ENCODE data around the gene MARCHF10. TPM values are rescaled to one million over a fixed set of nuclear protein-coding genes. Genes with fewer than 3 reads are reported as not detected.

MARCHF10 gene
- total RNA-seq, 1 experiment from 2014 or later, result 0.39 TPM

- H3K4me1 ChIP-seq (ENCODE audit: control insufficient read depth, insufficient read depth, low read length), result peaks cover 29% of the 10 kb centered on the region
- intact Hi-C loops (cut with micrococcal nuclease; ENCODE audit: unreplicated experiment), result loop anchor here (1.0 to 10.0 kb wide), 2 partner anchors 265 to 701 kb away; no protein-coding TSS in a partner anchor
- H3K9me3 ChIP-seq (ENCODE audit: control insufficient read depth, insufficient read depth, low read depth, low read length), result no peaks in the 10 kb centered on the region
- ChIA-PET POLR2A (no interaction called here), CTCF (interaction anchor here (0.7 kb wide), 1 partner anchor 704 kb away, joined by 3 read pairs; no protein-coding TSS in a partner anchor)
- in situ Hi-C loops (cut with HindIII; ENCODE audit: low pct_unique_long_range_greater_than_20kb, low sequenced_read_pairs), result no loop called here
- no peaks in the 10 kb centered on the region for H3K27me3 ChIP-seq (ENCODE audit: control insufficient read depth, insufficient read depth, low read length)
- peak overlapping the region; percentile 37 for H3K27ac ChIP-seq (ENCODE audit: low read length)
- no peak for TF ChIP-seq TCF7L2 (IDR thresholded peaks at IDR 0.05; ENCODE audit: low read depth, low read length)
- no peak for TF ChIP-seq CTCF (IDR thresholded peaks at IDR 0.05)
- TF ChIP-seq SIN3A (IDR thresholded peaks at IDR 0.05; ENCODE audit: borderline replicate concordance, insufficient read depth, low read depth, low read length), result no peak
- no peak for TF ChIP-seq REST (IDR thresholded peaks at IDR 0.05; ENCODE audit: insufficient read depth in 1 of 2, low read depth in 2 of 2, low read length in 1 of 2)
- TF ChIP-seq POLR2AphosphoS5 (IDR thresholded peaks at IDR 0.05; ENCODE audit: low read depth, low read length), result no peak
- no peaks in the 10 kb centered on the region for H3K36me3 ChIP-seq (ENCODE audit: control insufficient read depth, insufficient read depth, low read length)
- DNase-seq (ENCODE audit: low read depth, low spot score) (no peak), ATAC-seq (peak; percentile 68)
- BruUV-seq (replicated peaks), result no TSS peak
- H3K4me3 ChIP-seq (ENCODE audit: low read depth in 2 of 2, low read length in 2 of 2), result peak overlapping the region; percentile 55 to 68
Measured at GRCh38 chr17:62703261-62703775, 104.8 kb downstream of the MARCHF10 start.

GRCh38 chr17:62702746-62703260, 105.3 kb downstream of the MARCHF10 start:
- in situ Hi-C loops (cut with HindIII; ENCODE audit: low pct_unique_long_range_greater_than_20kb, low sequenced_read_pairs), result no loop called here
- no peak for TF ChIP-seq POLR2AphosphoS5 (IDR thresholded peaks at IDR 0.05; ENCODE audit: low read depth, low read length)
- TF ChIP-seq SIN3A (IDR thresholded peaks at IDR 0.05; ENCODE audit: borderline replicate concordance, insufficient read depth, low read depth, low read length), result no peak
- DNase-seq (ENCODE audit: low read depth, low spot score) (no peak), ATAC-seq (peak; percentile 1; the same call in 1 of the 2 replicates)
- Histone ChIP-seq H3K4me3 (ENCODE audit: low read depth in 2 of 2, low read length in 2 of 2) (peak overlapping the region in 1 of 2 experiments; percentile 68; a peak in 2 of 4 replicates), H3K4me1 (ENCODE audit: control insufficient read depth, insufficient read depth, low read length) (peaks cover 29% of the 10 kb centered on the region), H3K36me3 (ENCODE audit: control insufficient read depth, insufficient read depth, low read length) (no peaks in the 10 kb centered on the region), H3K27me3 (ENCODE audit: control insufficient read depth, insufficient read depth, low read length) (no peaks in the 10 kb centered on the region), H3K9me3 (ENCODE audit: control insufficient read depth, insufficient read depth, low read depth, low read length) (no peaks in the 10 kb centered on the region), H3K27ac (ENCODE audit: low read length) (peak overlapping the region; percentile 37)
- intact Hi-C loops (cut with micrococcal nuclease; ENCODE audit: unreplicated experiment), result loop anchor here (1.0 to 10.0 kb wide), 2 partner anchors 265 to 702 kb away; no protein-coding TSS in a partner anchor
- CTCF ChIA-PET, result interaction anchor here (0.7 kb wide), 1 partner anchor 704 kb away, joined by 3 read pairs; no protein-coding TSS in a partner anchor
- POLR2A ChIA-PET, result no interaction called here
- BruUV-seq (replicated peaks), result no TSS peak

- POLR2A ChIA-PET, result no interaction called here
- H3K4me3 ChIP-seq (ENCODE audit: low read depth in 2 of 2, low read length in 2 of 2), result no peak overlapping the region
- no peaks in the 10 kb centered on the region for H3K36me3 ChIP-seq (ENCODE audit: control insufficient read depth, insufficient read depth, low read length)
- CTCF ChIA-PET, result no interaction called here
- no peaks in the 10 kb centered on the region for H3K9me3 ChIP-seq (ENCODE audit: control insufficient read depth, insufficient read depth, low read depth, low read length)
- DNase-seq (ENCODE audit: low read depth, low spot score) (no peak), ATAC-seq (no peak)
- intact Hi-C loops (cut with micrococcal nuclease; ENCODE audit: unreplicated experiment), result loop anchor here (10.0 kb wide), 1 partner anchor 703 kb away; no protein-coding TSS in a partner anchor
- H3K4me1 ChIP-seq (ENCODE audit: control insufficient read depth, insufficient read depth, low read length), result peaks cover 29% of the 10 kb centered on the region
- no TSS peak for BruUV-seq (replicated peaks)
- no peak for TF ChIP-seq CTCF (IDR thresholded peaks at IDR 0.05)
- no peak for TF ChIP-seq POLR2AphosphoS5 (IDR thresholded peaks at IDR 0.05; ENCODE audit: low read depth, low read length)
- no peak for TF ChIP-seq REST (IDR thresholded peaks at IDR 0.05; ENCODE audit: insufficient read depth in 1 of 2, low read depth in 2 of 2, low read length in 1 of 2)
- TF ChIP-seq TCF7L2 (IDR thresholded peaks at IDR 0.05; ENCODE audit: low read depth, low read length), result no peak
- TF ChIP-seq SIN3A (IDR thresholded peaks at IDR 0.05; ENCODE audit: borderline replicate concordance, insufficient read depth, low read depth, low read length), result no peak
- no peaks in the 10 kb centered on the region for H3K27me3 ChIP-seq (ENCODE audit: control insufficient read depth, insufficient read depth, low read length)
- H3K27ac ChIP-seq (ENCODE audit: low read length), result peak overlapping the region; percentile 30; the same call in 1 of the 2 replicates
- in situ Hi-C loops (cut with HindIII; ENCODE audit: low pct_unique_long_range_greater_than_20kb, low sequenced_read_pairs), result no loop called here
Measured at GRCh38 chr17:62701706-62702085, 106.4 kb downstream of the MARCHF10 start.

All from Panc1 (cell line).